ENCODE data around the gene HP.

- TF ChIP-seq CTCF (conservative IDR thresholded peaks at IDR 0.05; ENCODE audit: low read depth, low read length) = no peak
- TF ChIP-seq EZH2 (IDR thresholded peaks at IDR 0.05; ENCODE audit: low read length, unreplicated experiment) = no peak
- TF ChIP-seq EZH2phosphoT487 (IDR thresholded peaks at IDR 0.05; ENCODE audit: borderline replicate concordance, low read length) = no peak
Measured at GRCh38 chr16:72023962-72024361, 30.3 kb upstream of the HP start.

Measured in PC-3 (cell line).